Ishikawa (cell line): Measurements from ENCODE around the gene RNASE1.

Experiments
- EGR1 ChIP-seq: IDR thresholded peaks from 2 replicates; pipeline ENCODE4 v1.6.1; 2012
- EP300 ChIP-seq: IDR thresholded peaks from 2 replicates; pipeline ENCODE4 v1.6.1; 2012; ENCODE audit warnings: borderline replicate concordance
- MAX ChIP-seq: IDR thresholded peaks from 2 replicates; pipeline ENCODE4 v1.6.1; 2012
- YY1 ChIP-seq: IDR thresholded peaks from 2 replicates; pipeline ENCODE4 v1.6.1; 2012; ENCODE audit warnings: low read depth
- ZBTB7A ChIP-seq: IDR thresholded peaks from 2 replicates; pipeline ENCODE4 v1.6.1; 2012; ENCODE audit warnings: low read depth

- TF ChIP-seq ZBTB7A (no peak), EP300 (no peak), MAX (no peak), EGR1 (no peak), YY1 (no peak)
Observed at GRCh38 chr14:20768593-20768892, 34.1 kb downstream of the RNASE1 start.
